ENCODE results near the gene C1orf87.
A peak's percentile ranks its signal among the peaks of the same experiment; 100 is the strongest.
"Not testable (repeated sequence)": the region's sequence is repeated elsewhere in the genome, so short reads cannot be mapped to it uniquely, and the experiment has no call there.

The C1orf87 gene

DNA sequence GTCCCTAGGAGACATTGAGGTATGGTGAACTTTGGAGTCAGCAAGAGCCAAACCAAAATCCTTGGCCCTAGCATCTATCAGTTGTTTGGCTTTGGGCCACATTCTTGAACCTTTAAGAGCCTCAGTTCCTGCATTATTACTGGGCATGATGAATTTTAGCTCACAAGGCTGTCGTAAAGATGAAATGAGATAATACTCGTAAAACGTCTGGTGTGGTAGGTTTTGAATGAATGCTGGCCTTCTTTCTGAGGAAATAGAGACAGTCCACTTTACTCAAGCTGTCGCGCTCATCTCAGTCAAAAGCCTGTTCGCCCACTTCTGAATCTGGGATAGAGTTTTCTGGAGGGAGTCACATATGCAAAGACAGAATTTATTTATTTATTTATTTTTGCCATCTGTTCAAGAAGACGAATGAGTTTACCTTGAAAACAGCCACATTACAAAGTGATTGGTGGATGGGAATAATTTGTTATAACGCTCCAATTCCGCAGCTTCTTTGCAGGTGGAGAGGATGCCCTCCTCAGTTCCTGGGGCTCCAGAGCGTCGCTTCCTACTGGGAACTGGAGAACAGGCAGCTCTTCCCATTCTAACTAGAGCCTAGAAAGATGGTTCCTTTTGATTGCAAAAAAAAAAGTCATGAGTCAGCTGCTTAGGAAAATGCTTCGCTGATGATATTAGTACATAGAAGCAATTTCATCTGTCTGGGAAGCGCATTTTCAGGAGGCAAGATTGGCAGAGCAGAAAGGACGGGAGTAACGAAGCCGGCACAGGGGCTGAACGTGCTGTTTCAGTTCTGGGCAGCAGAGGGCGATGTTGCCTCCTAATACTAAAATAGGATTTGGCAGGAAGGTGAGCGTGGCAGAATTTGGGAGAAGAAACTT is 97.1 kb downstream of the C1orf87 start:
- peak; percentile 15 to 38 (median 16) for DNase-seq
- H3K27me3 Mint-ChIP-seq, result peaks cover 40 to 65% of the 10 kb centered on the region in 2 donors

DNA sequence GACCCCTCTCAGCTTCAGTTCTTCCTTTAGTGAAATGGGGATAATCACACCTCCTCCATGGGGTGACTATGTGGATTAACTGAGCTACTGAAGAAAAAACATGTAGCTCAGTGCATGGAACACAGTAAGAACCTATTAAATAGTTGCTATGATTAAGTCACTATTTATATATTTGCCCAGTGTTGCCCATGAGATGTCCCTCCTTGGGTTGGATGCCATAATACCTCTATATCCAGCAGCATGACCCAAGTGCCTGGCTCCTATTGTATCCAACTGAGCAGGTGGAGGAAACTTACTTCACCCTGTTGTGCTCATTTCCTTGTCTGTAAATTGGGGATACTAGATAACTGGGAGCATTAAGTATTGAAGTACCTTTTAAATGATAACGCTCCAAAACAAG is 99.9 kb downstream of the C1orf87 start:
- Mint-ChIP-seq H3K36me3 (ENCODE audit: insufficient read depth) (no peaks in the 10 kb centered on the region), H3K4me3 (no peak overlapping the region), H3K4me1 (ENCODE audit: low read depth in 2 of 2) (peaks cover 3 to 4% of the 10 kb centered on the region in 2 donors), H3K27ac (no peak overlapping the region), H3K9me3 (no peaks in the 10 kb centered on the region), H3K27me3 (peaks cover 43 to 68% of the 10 kb centered on the region in 2 donors)
- DNase-seq (no peak), ATAC-seq (replicated peaks) (no peak)

More for the DNA sequence above, 97.1 kb downstream of the C1orf87 start:
- no peak overlapping the region for H3K4me3 Mint-ChIP-seq
- no peaks in the 10 kb centered on the region for H3K36me3 Mint-ChIP-seq (ENCODE audit: insufficient read depth)
- no peak overlapping the region for H3K27ac Mint-ChIP-seq
- no peaks in the 10 kb centered on the region for H3K9me3 Mint-ChIP-seq
- no peak for ATAC-seq (replicated peaks)
- peaks cover 2 to 3% of the 10 kb centered on the region in 2 donors for H3K4me1 Mint-ChIP-seq (ENCODE audit: low read depth in 2 of 2)

DNA sequence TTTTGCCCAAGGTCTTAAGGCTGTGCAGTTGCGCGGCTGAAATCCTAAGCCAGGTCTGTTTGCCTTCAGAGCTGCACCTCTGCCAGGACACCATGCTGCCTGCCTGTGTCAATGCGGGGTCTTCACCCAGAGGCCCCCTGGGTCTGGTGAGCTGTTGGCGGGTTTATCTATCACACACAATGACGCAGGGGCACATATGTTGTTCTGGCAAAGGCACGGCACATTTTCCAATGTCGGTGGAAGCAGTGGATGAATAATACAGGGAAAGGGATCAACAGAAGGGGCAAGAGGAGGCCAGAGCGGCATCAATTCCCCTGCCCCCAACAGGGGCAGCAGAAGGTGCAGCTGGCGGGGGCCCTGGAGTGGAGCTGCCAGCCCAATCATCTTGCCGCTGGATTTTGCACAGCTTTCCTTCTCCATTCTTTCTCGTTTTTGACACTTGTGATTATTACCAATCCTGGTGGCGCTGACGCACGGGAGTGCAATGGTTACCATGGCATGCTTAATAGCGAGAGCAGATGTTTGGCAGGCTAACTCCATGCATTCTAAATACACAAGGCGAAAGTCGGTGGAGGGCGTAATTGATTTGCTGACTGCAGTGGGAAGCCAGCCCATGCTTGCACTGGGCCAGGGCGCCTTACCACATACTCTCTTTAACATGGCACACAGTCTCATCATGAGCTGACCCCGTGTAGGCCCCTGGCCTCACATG is 101.2 kb downstream of the C1orf87 start:
- Mint-ChIP-seq H3K36me3 (ENCODE audit: insufficient read depth) (no peaks in the 10 kb centered on the region), H3K9me3 (no peaks in the 10 kb centered on the region), H3K27ac (no peak overlapping the region), H3K27me3 (peaks cover 50 to 77% of the 10 kb centered on the region in 2 donors), H3K4me1 (ENCODE audit: low read depth in 2 of 2) (peaks cover 3 to 4% of the 10 kb centered on the region in 2 donors), H3K4me3 (no peak overlapping the region)
- ATAC-seq (replicated peaks) (no peak), DNase-seq (no peak)

DNA sequence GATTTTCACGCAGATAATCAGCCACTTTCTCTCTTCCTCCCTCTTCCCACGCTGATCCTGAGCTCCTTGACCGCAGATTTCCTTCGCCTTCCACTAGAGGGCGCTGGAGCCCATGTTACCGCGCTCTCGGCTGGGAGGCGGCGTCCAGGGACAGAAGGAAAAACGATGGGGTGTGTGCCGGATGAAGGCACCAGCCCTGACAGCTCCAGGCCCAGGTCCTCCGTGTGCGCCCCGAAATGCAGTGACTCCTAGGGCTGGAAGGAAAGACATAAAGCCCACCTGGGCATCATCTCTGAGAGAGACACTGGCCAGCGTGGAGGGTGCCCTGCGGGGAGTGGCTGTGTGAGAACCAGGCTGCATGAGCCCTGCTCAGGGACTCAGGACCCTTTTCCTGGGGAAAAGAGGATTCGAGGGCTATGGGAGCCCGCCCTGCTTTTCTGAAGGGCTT is 102.1 kb downstream of the C1orf87 start:
- H3K9me3 Mint-ChIP-seq, result no peaks in the 10 kb centered on the region
- H3K36me3 Mint-ChIP-seq (ENCODE audit: insufficient read depth), result no peaks in the 10 kb centered on the region
- H3K27me3 Mint-ChIP-seq, result peaks cover 44 to 70% of the 10 kb centered on the region in 2 donors
- no peak for ATAC-seq (replicated peaks)
- peaks cover 3 to 4% of the 10 kb centered on the region in 2 donors for H3K4me1 Mint-ChIP-seq (ENCODE audit: low read depth in 2 of 2)
- H3K27ac Mint-ChIP-seq, result no peak overlapping the region
- peak; percentile 5 to 15 (median 12) for DNase-seq
- no peak overlapping the region for H3K4me3 Mint-ChIP-seq

DNA sequence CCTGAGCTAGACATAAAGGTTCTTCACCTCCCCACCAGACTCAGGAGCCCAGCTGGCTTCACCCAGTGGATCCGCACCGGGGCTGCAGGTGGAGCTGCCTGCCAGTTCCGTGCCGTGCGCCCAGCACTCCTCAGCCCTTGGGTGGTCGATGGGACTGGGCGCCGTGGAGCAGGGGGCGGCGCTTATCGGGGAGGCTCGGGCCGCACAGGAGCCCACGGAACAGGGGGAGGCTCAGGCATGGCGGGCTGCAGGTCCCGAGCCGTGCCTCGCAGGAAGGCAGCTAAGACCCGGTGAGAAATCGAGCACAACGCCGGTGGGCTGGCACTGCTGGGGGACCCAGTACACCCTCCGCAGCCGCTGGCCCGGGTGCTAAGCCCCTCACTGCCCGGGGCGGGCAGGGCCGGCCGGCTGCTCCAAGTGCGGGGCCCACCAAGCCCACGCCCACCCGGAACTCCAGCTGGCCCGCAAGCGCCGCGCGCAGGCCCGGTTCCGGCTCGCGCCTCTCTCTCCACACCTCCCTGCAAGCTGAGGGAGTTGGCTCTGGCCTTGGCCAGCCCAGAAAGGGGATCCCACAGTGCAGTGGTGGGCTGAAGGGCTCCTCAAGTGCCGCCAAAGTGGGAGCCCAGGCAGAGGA is 103.9 kb downstream of the C1orf87 start:
- H3K27ac Mint-ChIP-seq; ATAC-seq (replicated peaks); H3K4me1 Mint-ChIP-seq (ENCODE audit: low read depth in 2 of 2); H3K36me3 Mint-ChIP-seq (ENCODE audit: insufficient read depth); H3K9me3 Mint-ChIP-seq; DNase-seq; H3K4me3 Mint-ChIP-seq: not testable (repeated sequence)
- H3K27me3 Mint-ChIP-seq, result peaks cover 31 to 52% of the 10 kb centered on the region in 2 donors

DNA sequence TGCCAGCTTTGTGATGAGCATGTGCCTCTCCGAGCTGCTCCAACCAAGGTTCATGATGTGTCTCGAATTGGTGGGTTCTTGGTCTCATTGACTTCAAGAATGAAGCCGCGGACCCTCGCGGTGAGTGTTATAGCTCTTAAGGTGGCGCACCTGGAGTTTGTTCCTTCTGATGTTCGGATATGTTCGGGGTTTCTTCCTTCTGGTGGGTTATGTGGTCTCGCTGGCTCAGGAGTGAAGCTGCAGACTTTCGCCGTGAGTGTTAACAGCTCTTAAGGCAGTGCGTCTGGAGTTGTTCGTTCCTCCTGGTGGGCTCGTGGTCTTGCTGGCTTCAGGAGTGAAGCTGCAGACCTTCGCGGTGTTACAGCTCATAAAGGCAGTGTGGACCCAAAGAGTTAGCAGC is 104.8 kb downstream of the C1orf87 start:
- not testable (repeated sequence) for H3K4me3 Mint-ChIP-seq; H3K9me3 Mint-ChIP-seq; H3K27ac Mint-ChIP-seq; H3K36me3 Mint-ChIP-seq (ENCODE audit: insufficient read depth); H3K4me1 Mint-ChIP-seq (ENCODE audit: low read depth in 2 of 2); DNase-seq; ATAC-seq (replicated peaks)
- peaks cover 23 to 43% of the 10 kb centered on the region in 2 donors for H3K27me3 Mint-ChIP-seq

DNA sequence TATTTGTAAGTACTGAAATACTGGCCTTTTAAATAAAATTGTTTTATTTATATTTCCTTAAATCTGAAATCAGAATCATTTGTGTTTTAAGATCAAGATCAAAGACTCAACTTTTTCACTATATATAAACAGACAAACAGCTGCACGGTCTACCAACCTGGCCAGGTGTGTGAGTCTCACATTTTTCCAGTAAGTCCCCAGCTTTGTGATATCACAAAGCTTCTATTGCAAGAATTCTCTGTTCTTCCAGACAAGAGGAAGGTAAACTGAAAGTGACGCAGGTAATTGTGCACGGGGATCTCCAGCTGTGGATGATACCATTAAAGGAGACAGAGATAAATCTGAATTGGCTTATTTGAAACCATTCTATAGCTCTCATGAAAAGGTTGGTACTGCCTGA is 105.8 kb downstream of the C1orf87 start:
- Mint-ChIP-seq H3K9me3 (no peaks in the 10 kb centered on the region), H3K4me1 (ENCODE audit: low read depth in 2 of 2) (peaks cover 3 to 4% of the 10 kb centered on the region in 2 donors), H3K27ac (peak overlapping the region in 1 of 2 donors; percentile 12), H3K27me3 (peaks cover 18 to 33% of the 10 kb centered on the region in 2 donors), H3K4me3 (no peak overlapping the region), H3K36me3 (ENCODE audit: insufficient read depth) (no peaks in the 10 kb centered on the region)
- ATAC-seq (replicated peaks) (no peak), DNase-seq (no peak)

DNA sequence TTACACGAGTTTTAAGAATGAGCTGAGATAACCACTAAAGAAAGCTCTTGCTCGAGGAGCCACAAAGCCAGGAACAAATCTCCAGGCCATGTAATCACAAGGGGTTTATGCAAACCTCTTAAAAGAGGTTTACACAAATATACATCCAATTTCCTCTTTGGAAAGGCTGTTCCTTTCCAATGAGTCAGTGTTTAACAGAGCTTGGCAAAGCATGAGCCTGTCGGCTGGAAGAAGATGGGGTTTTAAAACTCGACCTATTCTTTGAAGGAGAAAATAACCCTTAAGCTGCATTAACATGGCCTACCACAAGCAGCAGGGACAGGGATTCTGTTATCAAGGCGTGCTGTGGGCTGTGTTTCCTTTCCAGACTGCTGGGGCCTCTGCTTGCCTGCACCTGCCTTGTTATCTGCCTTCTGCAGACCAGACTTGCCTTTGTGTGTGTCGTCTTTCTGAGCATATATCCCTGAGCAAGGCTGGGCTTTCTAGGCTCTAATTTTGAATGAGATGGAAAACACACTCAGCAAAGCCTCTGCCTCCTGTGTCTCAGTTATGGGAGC is 106.4 kb downstream of the C1orf87 start:
- H3K36me3 Mint-ChIP-seq (ENCODE audit: insufficient read depth), result no peaks in the 10 kb centered on the region
- no peaks in the 10 kb centered on the region for H3K9me3 Mint-ChIP-seq
- no peak for ATAC-seq (replicated peaks)
- peaks cover 3 to 4% of the 10 kb centered on the region in 2 donors for H3K4me1 Mint-ChIP-seq (ENCODE audit: low read depth in 2 of 2)
- no peak overlapping the region for H3K27ac Mint-ChIP-seq
- peaks cover 18 to 28% of the 10 kb centered on the region in 2 donors for H3K27me3 Mint-ChIP-seq
- DNase-seq, result no peak
- no peak overlapping the region for H3K4me3 Mint-ChIP-seq

DNA sequence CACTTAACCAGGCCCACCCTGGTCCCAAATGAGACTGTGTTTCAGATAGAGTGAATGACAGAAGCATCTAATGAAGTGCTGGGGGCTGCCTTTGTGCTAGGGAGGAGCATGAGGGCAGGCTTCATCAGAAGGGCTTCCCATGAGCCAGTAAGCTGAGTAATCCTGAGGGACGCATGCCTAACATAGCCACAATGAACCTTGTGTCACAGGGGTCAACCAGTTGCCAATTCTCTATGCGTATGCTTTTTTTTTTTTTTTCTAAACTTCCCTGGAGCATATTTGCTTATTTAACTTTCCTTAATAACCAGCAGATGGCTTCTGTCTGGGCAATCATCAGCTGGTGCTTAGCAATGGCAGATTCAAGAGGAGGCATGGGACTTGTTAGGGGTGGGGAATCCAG is 121.5 kb downstream of the C1orf87 start:
- H3K36me3 Mint-ChIP-seq (ENCODE audit: insufficient read depth), result no peaks in the 10 kb centered on the region
- H3K4me3 Mint-ChIP-seq, result no peak overlapping the region
- no peaks in the 10 kb centered on the region for H3K9me3 Mint-ChIP-seq
- DNase-seq (no peak), ATAC-seq (replicated peaks) (no peak)
- H3K4me1 Mint-ChIP-seq (ENCODE audit: low read depth in 2 of 2), result no peaks in the 10 kb centered on the region
- H3K27me3 Mint-ChIP-seq, result peaks cover 0 to 7% of the 10 kb centered on the region in 2 donors
- H3K27ac Mint-ChIP-seq, result no peak overlapping the region

DNA sequence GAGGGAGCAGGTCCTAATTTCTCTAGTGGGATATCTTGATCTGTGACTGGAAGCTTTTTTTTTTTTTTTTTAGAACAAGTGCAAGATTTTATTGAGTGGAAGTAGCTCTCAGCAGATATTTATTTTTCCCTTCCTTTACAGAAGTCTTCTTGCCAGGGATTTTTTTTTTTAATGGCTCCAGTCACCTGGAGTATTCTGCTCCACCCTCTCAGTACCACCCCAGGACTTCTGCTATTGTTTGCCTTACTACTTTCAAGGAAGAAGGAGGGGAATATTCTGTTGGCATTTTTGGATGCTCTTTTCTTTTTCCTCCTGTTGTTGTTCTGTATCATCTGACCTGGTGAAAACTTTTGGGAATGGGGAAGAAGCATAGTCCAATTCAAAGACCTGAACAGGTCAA is 123.9 kb downstream of the C1orf87 start:
- Mint-ChIP-seq H3K9me3 (no peaks in the 10 kb centered on the region), H3K27me3 (no peaks in the 10 kb centered on the region), H3K4me1 (ENCODE audit: low read depth in 2 of 2) (no peaks in the 10 kb centered on the region), H3K4me3 (no peak overlapping the region), H3K27ac (no peak overlapping the region), H3K36me3 (ENCODE audit: insufficient read depth) (no peaks in the 10 kb centered on the region)
- DNase-seq (no peak), ATAC-seq (replicated peaks) (no peak)

DNA sequence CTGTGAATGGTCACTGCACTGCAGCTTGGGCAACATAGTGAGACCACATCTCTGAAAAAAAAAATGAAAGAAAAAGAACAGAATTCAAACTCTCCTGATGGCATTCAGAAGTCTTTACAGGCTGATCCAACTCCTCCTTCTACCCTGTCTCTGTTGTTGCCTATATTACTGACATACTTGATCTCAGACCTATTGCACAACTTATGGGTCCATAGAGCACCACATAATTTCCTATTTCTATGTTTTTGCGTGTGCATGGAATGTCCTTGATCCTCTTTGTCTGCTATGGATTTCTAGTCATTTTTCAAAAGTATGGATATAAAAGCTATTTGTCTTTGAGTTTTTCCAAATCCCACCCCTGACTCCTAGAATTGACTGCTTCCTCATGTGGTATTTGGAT is 124.6 kb downstream of the C1orf87 start:
- no peaks in the 10 kb centered on the region for H3K9me3 Mint-ChIP-seq
- no peaks in the 10 kb centered on the region for H3K36me3 Mint-ChIP-seq (ENCODE audit: insufficient read depth)
- ATAC-seq (replicated peaks) (no peak), DNase-seq (no peak)
- H3K27me3 Mint-ChIP-seq, result no peaks in the 10 kb centered on the region
- no peak overlapping the region for H3K4me3 Mint-ChIP-seq
- H3K27ac Mint-ChIP-seq, result no peak overlapping the region
- H3K4me1 Mint-ChIP-seq (ENCODE audit: low read depth in 2 of 2), result no peaks in the 10 kb centered on the region

DNA sequence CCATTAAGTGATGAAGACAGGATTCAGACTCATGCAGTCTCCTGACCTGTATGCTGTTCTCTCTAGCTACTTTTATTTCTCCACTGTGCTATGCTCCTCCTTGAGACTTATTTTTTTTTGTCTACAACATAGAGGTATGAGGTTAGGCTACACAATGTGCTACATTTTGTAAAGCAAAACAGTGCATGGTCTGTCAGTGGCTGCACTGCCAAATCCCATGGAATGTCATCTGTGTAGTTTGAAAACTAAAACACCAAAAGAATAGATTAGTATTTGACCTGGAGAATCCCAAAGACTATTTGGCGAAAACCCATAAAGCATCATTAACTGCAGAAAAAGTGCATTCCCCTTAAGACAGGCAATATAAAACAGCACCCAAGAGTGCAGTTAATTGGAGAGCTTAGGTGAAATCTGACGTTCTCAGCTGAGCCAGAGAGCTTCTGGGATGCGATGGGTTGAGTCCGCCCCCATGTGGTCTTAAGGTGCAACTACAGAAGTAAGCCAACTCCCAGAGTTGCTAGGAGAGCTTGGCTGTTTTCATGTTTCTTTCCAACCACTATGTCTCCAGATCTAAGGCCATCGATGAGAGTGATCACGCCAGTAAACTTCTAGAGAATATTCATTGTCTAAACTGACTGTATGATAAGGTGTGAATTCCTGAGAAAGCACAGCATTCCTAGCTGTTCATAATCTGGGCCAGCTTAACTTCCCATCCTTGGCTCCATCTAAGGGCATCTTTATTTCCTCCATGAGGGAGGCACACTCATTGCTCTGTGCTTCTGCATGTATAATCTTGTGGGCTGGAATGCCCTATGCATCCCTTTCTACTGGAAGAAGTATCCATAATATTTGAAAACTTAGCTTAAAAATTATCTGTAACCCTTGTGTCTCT is 126.3 kb downstream of the C1orf87 start:
- H3K9me3 Mint-ChIP-seq, result no peaks in the 10 kb centered on the region
- H3K27ac Mint-ChIP-seq, result no peak overlapping the region
- H3K27me3 Mint-ChIP-seq, result peaks cover 9 to 16% of the 10 kb centered on the region in 2 donors
- DNase-seq, result peak in 2 of 3 experiments; percentile 29 to 30
- no peaks in the 10 kb centered on the region for H3K4me1 Mint-ChIP-seq (ENCODE audit: low read depth in 2 of 2)
- H3K4me3 Mint-ChIP-seq, result no peak overlapping the region
- ATAC-seq (replicated peaks), result peak; percentile 63
- H3K36me3 Mint-ChIP-seq (ENCODE audit: insufficient read depth), result no peaks in the 10 kb centered on the region

All from effector memory CD8-positive, alpha-beta T cell (primary cell).